ENCODE results near the gene SMIM35.

SMIM35 gene

GRCh38 chr11:118027694-118028093 is 59.1 kb downstream of the SMIM35 start:
- DNase-seq, result no peak

- no peak for DNase-seq
These were observed 65.6 kb downstream of the SMIM35 start for GRCh38 chr11:118021146-118021545.

- DNase-seq, result no peak
These were observed 68.4 kb downstream of the SMIM35 start for GRCh38 chr11:118018401-118018800.

- no peak for DNase-seq
These were observed 69.0 kb downstream of the SMIM35 start for GRCh38 chr11:118017631-118018315.

- DNase-seq, result no peak
These were observed 69.7 kb downstream of the SMIM35 start for GRCh38 chr11:118017111-118017510.

- no peak for DNase-seq
These were observed 70.7 kb downstream of the SMIM35 start for GRCh38 chr11:118016104-118016503.

- DNase-seq, result no peak
These were observed 71.3 kb downstream of the SMIM35 start for GRCh38 chr11:118015385-118015841.

- DNase-seq, result no peak
These were observed 72.7 kb downstream of the SMIM35 start for GRCh38 chr11:118014022-118014421.

GRCh38 chr11:118012083-118012669 is 74.6 kb downstream of the SMIM35 start:
- DNase-seq, result peak; percentile 39

GRCh38 chr11:118010738-118011461 is 75.9 kb downstream of the SMIM35 start:
- DNase-seq, result no peak

GRCh38 chr11:118009864-118010737 is 76.7 kb downstream of the SMIM35 start:
- no peak for DNase-seq

- no peak for DNase-seq
These were observed 78.4 kb downstream of the SMIM35 start for GRCh38 chr11:118008271-118008911.

- peak; percentile 44 for DNase-seq
These were observed 79.0 kb downstream of the SMIM35 start for GRCh38 chr11:118007563-118008270.

- DNase-seq, result no peak
These were observed 79.7 kb downstream of the SMIM35 start for GRCh38 chr11:118007040-118007439.

GRCh38 chr11:118006153-118006534 is 80.6 kb downstream of the SMIM35 start:
- no peak for DNase-seq

- DNase-seq, result no peak
These were observed 81.3 kb downstream of the SMIM35 start for GRCh38 chr11:118005224-118006152.

- DNase-seq, result no peak
These were observed 82.1 kb downstream of the SMIM35 start for GRCh38 chr11:118004543-118005223.

- no peak for DNase-seq
These were observed 83.3 kb downstream of the SMIM35 start for GRCh38 chr11:118003456-118003855.

GRCh38 chr11:118002541-118003423 is 84.0 kb downstream of the SMIM35 start:
- peak; percentile 42 for DNase-seq
